SK-N-MC (cell line): ENCODE results near the gene ZNF473.

Experiments used
- DNase-seq: peaks from one replicate; pipeline ENCODE4 v3.0.0-alpha.2; 2011; ENCODE audit warnings: low read depth, low spot score
- H3K27ac ChIP-seq: fragments of 200-600 bp; sonication (generic); 2 replicates; pipeline ENCODE4 v1.5.1; 2016; ENCODE audit warnings: mixed run types
- H3K36me3 ChIP-seq: fragments of 200-600 bp; sonication (generic); 2 replicates; pipeline ENCODE4 v1.6.1; 2017; ENCODE audit warnings: antibody characterized with exemption, low read length, mixed read lengths; ENCODE audit not compliant: insufficient read depth
- H3K4me3 ChIP-seq: fragments of 200-600 bp; sonication (generic); 2 replicates; pipeline ENCODE4 v1.5.1; 2016
- H3K9ac ChIP-seq: fragments of 200-600 bp; sonication (generic); 2 replicates; pipeline ENCODE4 v1.8.0; 2017; ENCODE audit warnings: mixed run types, mixed read lengths; ENCODE audit not compliant: insufficient read length
- H3K9me3 ChIP-seq: fragments of 200-600 bp; sonication (generic); 2 replicates; pipeline ENCODE4 v1.6.1; 2017; ENCODE audit warnings: low read depth, mild to moderate bottlenecking, antibody characterized with exemption, low read length, moderate library complexity, mixed read lengths
- EZH2 ChIP-seq: fragments of 200-600 bp; sonication (generic); IDR thresholded peaks from one replicate; pipeline ENCODE4 v1.6.1; 2017; ENCODE audit warnings: antibody characterized with exemption
- FOXP2 ChIP-seq: optimal IDR thresholded peaks from 2 replicates; pipeline ENCODE3; 2011; ENCODE audit warnings: mild to moderate bottlenecking, moderate library complexity; ENCODE audit not compliant: insufficient read depth; ENCODE audit errors: extremely low read length, control extremely low read depth
- POLR2AphosphoS5 ChIP-seq: IDR thresholded peaks from 2 replicates; pipeline ENCODE4 v1.6.1; 2012; ENCODE audit warnings: mild to moderate bottlenecking, low read depth, low read length, borderline replicate concordance

ZNF473 gene

GRCh38 chr19:50036908-50037307, 11.1 kb downstream of the ZNF473 start:
- no peak for DNase-seq
- Histone ChIP-seq H3K27ac (no peak overlapping the region), H3K36me3 (peaks cover 94% of the 10 kb centered on the region), H3K9ac (no peak overlapping the region), H3K9me3 (no peaks in the 10 kb centered on the region; the same call in 1 of the 2 replicates), H3K4me3 (no peak overlapping the region)
- TF ChIP-seq POLR2AphosphoS5 (no peak), FOXP2 (no peak), EZH2 (no peak)

DNA sequence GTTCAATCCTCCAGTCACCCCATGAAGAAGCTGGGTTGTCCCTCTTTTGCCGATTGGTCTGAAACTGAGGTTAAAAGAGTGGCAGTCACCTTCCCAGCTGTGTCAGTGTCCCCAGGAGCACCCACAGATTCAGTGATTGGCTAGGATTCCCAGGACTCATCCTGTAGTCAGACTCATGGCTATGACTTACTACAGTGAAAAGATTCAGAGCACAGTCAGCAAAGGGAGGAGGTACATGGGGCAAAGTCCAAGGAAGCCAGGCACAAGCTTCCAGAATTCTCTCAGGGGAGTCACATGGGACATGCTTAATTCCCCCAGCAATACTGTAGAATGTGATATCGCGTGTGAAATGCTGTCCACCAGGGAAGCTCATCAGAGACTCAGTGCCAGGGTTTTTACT, 14.2 kb downstream of the ZNF473 start:
- no peak for DNase-seq
- TF ChIP-seq EZH2 (no peak), FOXP2 (no peak), POLR2AphosphoS5 (no peak)
- Histone ChIP-seq H3K27ac (no peak overlapping the region), H3K36me3 (peaks cover 93% of the 10 kb centered on the region), H3K9ac (no peak overlapping the region), H3K4me3 (no peak overlapping the region), H3K9me3 (peaks cover 17% of the 10 kb centered on the region)

GRCh38 chr19:50040967-50041366, 15.2 kb downstream of the ZNF473 start:
- TF ChIP-seq EZH2 (no peak), POLR2AphosphoS5 (no peak), FOXP2 (no peak)
- Histone ChIP-seq H3K27ac (no peak overlapping the region), H3K36me3 (peaks cover 93% of the 10 kb centered on the region), H3K9me3 (peaks cover 27% of the 10 kb centered on the region), H3K4me3 (no peak overlapping the region), H3K9ac (no peak overlapping the region)
- no peak for DNase-seq

DNA sequence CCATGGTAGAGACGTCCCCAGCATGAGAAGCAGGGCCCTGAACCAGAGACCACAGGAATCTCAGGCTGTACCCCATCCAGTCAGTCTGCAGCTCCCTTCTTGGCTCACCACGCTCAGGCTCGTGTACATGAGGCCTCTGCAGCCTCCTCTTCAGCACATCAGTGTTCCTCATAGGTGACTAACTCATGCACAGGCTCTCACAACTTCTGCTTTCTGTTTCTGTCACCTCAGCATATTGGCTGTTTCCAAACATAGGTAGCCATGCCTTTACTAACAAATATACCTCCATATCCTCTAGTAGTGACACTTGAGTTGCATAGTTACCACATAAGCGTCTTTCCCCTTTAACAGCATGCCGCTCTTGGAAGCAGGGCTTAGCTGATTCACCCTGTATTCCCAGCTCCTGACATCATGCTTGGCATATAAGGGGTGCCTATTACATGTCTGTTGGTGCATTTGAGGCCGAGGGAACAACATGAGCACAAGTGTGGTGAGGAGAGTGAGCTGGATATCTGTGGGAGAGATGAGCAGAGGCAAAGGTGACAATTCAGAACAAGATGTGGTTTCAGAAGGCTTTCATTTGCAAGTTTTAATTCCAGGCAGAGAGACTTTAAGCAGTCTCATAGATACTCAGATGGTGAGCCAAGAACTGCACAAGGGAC, 16.7 kb downstream of the ZNF473 start:
- Histone ChIP-seq H3K9ac (no peak overlapping the region), H3K36me3 (peaks cover 94% of the 10 kb centered on the region), H3K4me3 (no peak overlapping the region), H3K27ac (no peak overlapping the region), H3K9me3 (peaks cover 42% of the 10 kb centered on the region)
- no peak for DNase-seq
- TF ChIP-seq POLR2AphosphoS5 (no peak), FOXP2 (no peak), EZH2 (no peak)

DNA sequence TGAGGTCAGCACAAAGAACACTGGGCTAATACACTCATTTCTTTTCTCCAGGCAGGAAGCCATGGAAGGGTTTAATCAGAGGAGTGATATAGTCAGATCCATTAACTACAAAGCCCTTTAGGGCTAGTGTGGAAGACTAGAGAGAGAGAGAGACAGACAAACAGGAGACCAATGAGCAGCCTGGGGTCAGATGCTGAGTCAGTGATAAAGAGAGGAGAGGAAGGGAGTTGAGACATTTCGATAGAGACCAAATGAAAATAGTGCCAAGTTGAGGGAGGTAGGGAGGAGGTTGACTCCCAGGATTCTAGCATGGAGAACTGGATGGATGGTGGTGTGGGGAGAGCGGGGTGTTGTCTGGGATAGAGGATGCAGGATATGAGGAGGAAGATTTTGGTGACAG, 18.2 kb downstream of the ZNF473 start:
- no peak overlapping the region for H3K4me3 ChIP-seq
- peaks cover 46% of the 10 kb centered on the region for H3K9me3 ChIP-seq
- no peak overlapping the region for H3K27ac ChIP-seq
- TF ChIP-seq EZH2 (no peak), FOXP2 (no peak), POLR2AphosphoS5 (no peak)
- peaks cover 91% of the 10 kb centered on the region for H3K36me3 ChIP-seq
- no peak overlapping the region for H3K9ac ChIP-seq
- DNase-seq = no peak

DNA sequence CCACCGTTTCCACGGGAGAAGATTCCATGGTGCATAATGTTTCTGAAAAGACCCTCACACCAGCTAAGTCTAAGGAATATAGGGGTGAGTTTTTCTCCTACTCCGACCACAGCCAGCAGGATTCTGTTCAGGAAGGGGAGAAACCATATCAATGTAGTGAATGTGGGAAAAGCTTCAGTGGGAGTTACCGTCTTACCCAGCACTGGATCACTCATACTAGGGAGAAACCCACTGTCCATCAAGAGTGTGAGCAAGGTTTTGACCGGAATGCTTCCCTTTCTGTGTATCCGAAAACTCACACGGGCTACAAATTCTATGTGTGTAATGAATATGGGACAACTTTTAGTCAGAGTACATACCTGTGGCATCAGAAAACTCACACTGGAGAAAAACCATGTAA, 19.1 kb downstream of the ZNF473 start:
- no peak for TF ChIP-seq FOXP2
- no peak for TF ChIP-seq EZH2
- TF ChIP-seq POLR2AphosphoS5 = no peak
- peaks cover 82% of the 10 kb centered on the region for H3K36me3 ChIP-seq
- no peak overlapping the region for H3K9ac ChIP-seq
- no peak overlapping the region for H3K4me3 ChIP-seq
- no peak for DNase-seq
- H3K27ac ChIP-seq = no peak overlapping the region
- peaks cover 46% of the 10 kb centered on the region for H3K9me3 ChIP-seq

- Histone ChIP-seq H3K27ac (no peak overlapping the region), H3K9me3 (peaks cover 46% of the 10 kb centered on the region), H3K4me3 (no peak overlapping the region), H3K9ac (no peak overlapping the region), H3K36me3 (peaks cover 62% of the 10 kb centered on the region)
- TF ChIP-seq POLR2AphosphoS5 (no peak), EZH2 (no peak), FOXP2 (no peak)
- no peak for DNase-seq
These were observed 21.1 kb downstream of the ZNF473 start for GRCh38 chr19:50046649-50047503.

- Histone ChIP-seq H3K36me3 (peaks cover 54% of the 10 kb centered on the region), H3K9me3 (peaks cover 43% of the 10 kb centered on the region), H3K27ac (no peak overlapping the region), H3K4me3 (no peak overlapping the region), H3K9ac (no peak overlapping the region)
- TF ChIP-seq EZH2 = no peak
- TF ChIP-seq POLR2AphosphoS5 = no peak
- TF ChIP-seq FOXP2 = no peak
- DNase-seq = no peak
These were observed 21.9 kb downstream of the ZNF473 start for GRCh38 chr19:50047671-50048070.
